HG02981 (cell line): ENCODE measurements around the gene LCAT.

Experiments
- ATAC-seq: cut with Tn5 transposase; IDR thresholded peaks from one replicate; pipeline ENCODE4 v1.9.1; 2021; ENCODE audit warnings: mild to moderate bottlenecking, moderate library complexity; ENCODE audit not compliant: unreplicated experiment

Gene LCAT

GRCh38 chr16:67969254-67970039 lies 25.5 kb upstream of the LCAT start:
- no peak for ATAC-seq

- peak; percentile 74 for ATAC-seq
Observed at GRCh38 chr16:67968400-67969253, 24.7 kb upstream of the LCAT start, which contains the start of gene SLC12A4. Gene SLC12A4, minus strand, starts transcription at chr16:67968637. Its CDS starts 84 bp downstream, at chr16:67968553.

- peak; percentile 25 for ATAC-seq
Observed at GRCh38 chr16:67967958-67968399, 24.1 kb upstream of the LCAT start.

GRCh38 chr16:67967183-67967957 lies 23.4 kb upstream of the LCAT start:
- ATAC-seq, result no peak

- ATAC-seq, result no peak
Observed at GRCh38 chr16:67966549-67967182, 22.7 kb upstream of the LCAT start.

- ATAC-seq, result no peak
Observed at GRCh38 chr16:67965668-67966548, 22.0 kb upstream of the LCAT start.

GRCh38 chr16:67964477-67965131 lies 20.7 kb upstream of the LCAT start:
- ATAC-seq, result no peak

GRCh38 chr16:67963662-67964321 lies 19.9 kb upstream of the LCAT start:
- ATAC-seq, result no peak

- no peak for ATAC-seq
Observed at GRCh38 chr16:67963292-67963661, 19.4 kb upstream of the LCAT start.

- no peak for ATAC-seq
Observed at GRCh38 chr16:67962135-67962534, 18.2 kb upstream of the LCAT start.

GRCh38 chr16:67961551-67961957 lies 17.6 kb upstream of the LCAT start:
- no peak for ATAC-seq

- ATAC-seq, result no peak
Observed at GRCh38 chr16:67959536-67960329, 15.8 kb upstream of the LCAT start.

- ATAC-seq, result no peak
Observed at GRCh38 chr16:67957622-67958021, 13.7 kb upstream of the LCAT start.

- ATAC-seq, result no peak
Observed at GRCh38 chr16:67954421-67955196, 10.7 kb upstream of the LCAT start.

GRCh38 chr16:67953641-67954375 lies 9.9 kb upstream of the LCAT start:
- no peak for ATAC-seq

GRCh38 chr16:67951485-67951884 lies 7.6 kb upstream of the LCAT start:
- ATAC-seq, result no peak
